ENCODE results near the gene ST8SIA1.

ST8SIA1 gene

GRCh38 chr12:22329621-22330020, 4.9 kb downstream of the ST8SIA1 start:
- no peak for DNase-seq

- no peak for DNase-seq
Observed at GRCh38 chr12:22325218-22325617, 9.3 kb downstream of the ST8SIA1 start.

GRCh38 chr12:22322091-22322490, 12.4 kb downstream of the ST8SIA1 start:
- no peak for DNase-seq

GRCh38 chr12:22321638-22322037, 12.9 kb downstream of the ST8SIA1 start:
- DNase-seq, result no peak

- DNase-seq, result no peak
Observed at GRCh38 chr12:22321018-22321605, 13.4 kb downstream of the ST8SIA1 start.

- DNase-seq, result no peak
Observed at GRCh38 chr12:22318108-22318737, 16.3 kb downstream of the ST8SIA1 start.

GRCh38 chr12:22313963-22314330, 20.6 kb downstream of the ST8SIA1 start:
- DNase-seq, result peak; percentile 73

GRCh38 chr12:22313286-22313962, 21.1 kb downstream of the ST8SIA1 start:
- DNase-seq, result no peak

GRCh38 chr12:22312336-22312735, 22.2 kb downstream of the ST8SIA1 start:
- no peak for DNase-seq

GRCh38 chr12:22310709-22311108, 23.8 kb downstream of the ST8SIA1 start:
- DNase-seq, result no peak

GRCh38 chr12:22310275-22310674, 24.2 kb downstream of the ST8SIA1 start:
- no peak for DNase-seq

- DNase-seq, result no peak
Observed at GRCh38 chr12:22307811-22308210, 26.7 kb downstream of the ST8SIA1 start.

GRCh38 chr12:22306311-22306710, 28.2 kb downstream of the ST8SIA1 start:
- no peak for DNase-seq

GRCh38 chr12:22304341-22304740, 30.2 kb downstream of the ST8SIA1 start:
- no peak for DNase-seq

GRCh38 chr12:22299294-22299912, 35.1 kb downstream of the ST8SIA1 start:
- DNase-seq, result no peak

GRCh38 chr12:22289250-22289649, 45.3 kb downstream of the ST8SIA1 start:
- DNase-seq, result no peak

- no peak for DNase-seq
Observed at GRCh38 chr12:22287776-22288621, 46.5 kb downstream of the ST8SIA1 start.

GRCh38 chr12:22287101-22287500, 47.4 kb downstream of the ST8SIA1 start:
- DNase-seq, result no peak

GRCh38 chr12:22286569-22286968, 47.9 kb downstream of the ST8SIA1 start:
- DNase-seq, result no peak

- DNase-seq, result no peak
Observed at GRCh38 chr12:22285846-22286245, 48.7 kb downstream of the ST8SIA1 start.

GRCh38 chr12:22284871-22285270, 49.6 kb downstream of the ST8SIA1 start:
- no peak for DNase-seq

- DNase-seq, result no peak
Observed at GRCh38 chr12:22283508-22283907, 51.0 kb downstream of the ST8SIA1 start.

GRCh38 chr12:22283006-22283506, 51.5 kb downstream of the ST8SIA1 start:
- DNase-seq, result no peak

Data from NCI-H524 treated with DMSO at 0.1 percent for 48 hours (cell line).